Testis (tissue), 2 donors: ENCODE results near the gene AP2B1.

Source experiments
- POLR2A ChIP-seq: fragments of 450-650 bp; IDR thresholded peaks from one replicate; pipeline ENCODE4 v1.6.1; 2017; ENCODE audit warnings: antibody characterized with exemption, mild to moderate bottlenecking, moderate library complexity
- TF ChIP-seq, protein P1 (sequence below), 3 experiments: fragments of 450-650 bp in 2 of 3; fragments of 200-600 bp in 1 of 3; sonication (generic) in 1 of 3; IDR thresholded peaks; one replicate each; pipeline ENCODE4 v1.5.1; 2016 to 2019; ENCODE audit warnings: antibody characterized with exemption in 3 of 3, mild to moderate bottlenecking in 2 of 3, moderate library complexity in 1 of 3

DNA sequence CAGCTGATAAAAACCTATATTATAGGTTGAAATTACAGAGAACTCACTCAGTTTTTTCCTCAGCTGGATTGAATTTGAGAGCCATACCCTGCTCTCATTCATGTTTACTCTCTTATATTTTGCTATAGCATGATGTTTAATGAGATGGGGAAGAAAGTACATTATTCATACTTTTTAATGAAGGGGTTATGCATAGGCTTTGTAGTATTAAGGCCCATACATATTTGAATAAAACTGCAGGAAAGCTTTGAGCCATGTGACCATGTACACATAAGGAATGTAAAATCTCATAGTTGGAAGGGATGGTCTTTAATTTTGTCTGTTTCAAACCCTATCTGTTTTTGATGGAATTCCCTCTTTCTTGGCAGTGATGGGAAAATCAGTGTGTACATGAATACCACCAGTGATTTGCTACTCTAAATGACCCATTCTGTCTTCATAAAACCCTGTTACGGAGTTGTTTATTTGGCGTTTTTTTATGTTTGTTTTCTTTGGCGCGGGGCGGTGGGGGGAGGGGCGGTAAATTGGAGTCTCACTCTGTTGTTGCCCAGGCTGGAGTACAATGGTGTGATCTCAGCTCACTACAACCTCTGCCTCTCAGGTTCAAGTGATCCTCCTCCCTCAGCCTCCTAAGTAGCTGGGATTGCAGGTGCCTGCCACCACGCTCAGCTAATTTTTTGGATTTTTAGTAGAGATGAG, 105.5 kb downstream of the AP2B1 start:
- TF ChIP-seq, protein P1, sequence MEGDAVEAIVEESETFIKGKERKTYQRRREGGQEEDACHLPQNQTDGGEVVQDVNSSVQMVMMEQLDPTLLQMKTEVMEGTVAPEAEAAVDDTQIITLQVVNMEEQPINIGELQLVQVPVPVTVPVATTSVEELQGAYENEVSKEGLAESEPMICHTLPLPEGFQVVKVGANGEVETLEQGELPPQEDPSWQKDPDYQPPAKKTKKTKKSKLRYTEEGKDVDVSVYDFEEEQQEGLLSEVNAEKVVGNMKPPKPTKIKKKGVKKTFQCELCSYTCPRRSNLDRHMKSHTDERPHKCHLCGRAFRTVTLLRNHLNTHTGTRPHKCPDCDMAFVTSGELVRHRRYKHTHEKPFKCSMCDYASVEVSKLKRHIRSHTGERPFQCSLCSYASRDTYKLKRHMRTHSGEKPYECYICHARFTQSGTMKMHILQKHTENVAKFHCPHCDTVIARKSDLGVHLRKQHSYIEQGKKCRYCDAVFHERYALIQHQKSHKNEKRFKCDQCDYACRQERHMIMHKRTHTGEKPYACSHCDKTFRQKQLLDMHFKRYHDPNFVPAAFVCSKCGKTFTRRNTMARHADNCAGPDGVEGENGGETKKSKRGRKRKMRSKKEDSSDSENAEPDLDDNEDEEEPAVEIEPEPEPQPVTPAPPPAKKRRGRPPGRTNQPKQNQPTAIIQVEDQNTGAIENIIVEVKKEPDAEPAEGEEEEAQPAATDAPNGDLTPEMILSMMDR (IDR thresholded peaks at IDR 0.05), result no peak
- TF ChIP-seq POLR2A, result no peak
